Measurements from ENCODE around the gene ROBO2. TPM values are rescaled to one million over a fixed set of nuclear protein-coding genes. Genes with fewer than 3 reads are reported as not detected.

ROBO2 gene
- polyA plus RNA-seq, 1 of the 3 experiments (the other 2 are of a cell fraction), result not detected

DNA sequence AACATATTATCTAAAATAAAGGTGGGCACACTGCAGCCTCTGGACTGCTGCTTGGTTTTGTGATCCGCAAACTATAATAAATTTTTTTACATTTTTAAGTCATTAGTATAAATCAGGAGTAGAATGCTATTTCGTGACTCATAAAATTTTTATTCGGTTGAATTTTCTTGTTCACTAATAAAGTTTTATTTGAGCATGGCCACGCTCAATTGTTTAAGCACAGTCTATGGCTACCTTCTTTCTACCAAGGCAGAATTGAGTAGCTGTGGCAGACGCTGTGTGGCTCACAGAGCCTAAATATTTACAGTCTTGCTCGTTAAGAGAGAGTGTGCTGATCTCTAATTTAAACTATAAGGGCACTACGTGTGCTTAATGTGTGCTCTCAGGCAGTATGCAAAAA, 28.9 kb downstream of the ROBO2 start (continued):
- TF ChIP-seq REST (IDR thresholded peaks at IDR 0.05; ENCODE audit: low read depth, low read length), result no peak

GRCh38 chr3:77071364-77071763, 31.5 kb downstream of the ROBO2 start:
- no peaks in the 10 kb centered on the region for H3K79me2 ChIP-seq (ENCODE audit: insufficient read depth)
- no peak for DNase-seq
- H3K9me2 ChIP-seq, result no peaks in the 10 kb centered on the region
- H3K27me3 ChIP-seq (ENCODE audit: insufficient read depth), result no peaks in the 10 kb centered on the region
- no peak overlapping the region for H2AFZ ChIP-seq (ENCODE audit: low read depth)
- no peaks in the 10 kb centered on the region for H4K20me1 ChIP-seq (ENCODE audit: insufficient read depth)
- 55% methylated on average over 5 of the region's 5 CpGs for WGBS (ENCODE audit: low lambda C conversion rate)
- no peaks in the 10 kb centered on the region for H3K36me3 ChIP-seq (replicated peaks in 1 of 2; ENCODE audit: control insufficient read depth in 1 of 2, insufficient read depth in 2 of 2, low read length in 1 of 2)
- H3K4me1 ChIP-seq (ENCODE audit: control insufficient read depth in 1 of 2, insufficient read depth in 2 of 2, low read depth in 1 of 2, low read length in 1 of 2), result peaks cover 0 to 6% of the 10 kb centered on the region in 2 experiments; a peak in 3 of 4 replicates
- no peak overlapping the region for H3K9ac ChIP-seq
- CTCF ChIA-PET, result interaction anchor here (1.3 kb wide), 1 partner anchor 31 kb away, joined by 3 read pairs; no protein-coding TSS in a partner anchor
- H3F3A ChIP-seq (replicated peaks; ENCODE audit: insufficient read depth), result no peaks in the 10 kb centered on the region
- H3K27ac ChIP-seq (ENCODE audit: low read depth in 2 of 2, low read length in 1 of 2), result no peak overlapping the region
- no peaks in the 10 kb centered on the region for H3K9me3 ChIP-seq
- POLR2A ChIA-PET, result no interaction called here
- H3K4me2 ChIP-seq, result no peak overlapping the region
- no peak overlapping the region for H3K4me3 ChIP-seq (ENCODE audit: low read depth in 2 of 2, low read length in 1 of 2)
- TF ChIP-seq IRF3 (IDR thresholded peaks at IDR 0.05; ENCODE audit: low read depth, low read length) (no peak), TCF12 (IDR thresholded peaks at IDR 0.05) (no peak), FOSL2 (IDR thresholded peaks at IDR 0.05; ENCODE audit: borderline replicate concordance, low read depth) (no peak), MAX (IDR thresholded peaks at IDR 0.05; ENCODE audit: low read depth) (no peak), EZH2phosphoT487 (IDR thresholded peaks at IDR 0.05; ENCODE audit: borderline replicate concordance, low read depth) (no peak), RCOR1 (IDR thresholded peaks at IDR 0.05; ENCODE audit: low read length) (no peak), EP300 (IDR thresholded peaks at IDR 0.05; ENCODE audit: borderline replicate concordance in 1 of 2, low read depth in 1 of 2, low read length in 1 of 2) (no peak), ZBTB33 (IDR thresholded peaks at IDR 0.05; ENCODE audit: borderline replicate concordance, low read depth) (no peak), RAD21 (IDR thresholded peaks at IDR 0.05; ENCODE audit: low read length) (no peak), FOXM1 (IDR thresholded peaks at IDR 0.05; ENCODE audit: low read depth) (no peak), NFIC (IDR thresholded peaks at IDR 0.05; ENCODE audit: borderline replicate concordance) (no peak), JUND (IDR thresholded peaks at IDR 0.05) (no peak), FOXJ3 (CRISPR knock-in tag; IDR thresholded peaks at IDR 0.05) (no peak), USF1 (IDR thresholded peaks at IDR 0.05; ENCODE audit: borderline replicate concordance, low read depth) (no peak), RFX5 (IDR thresholded peaks at IDR 0.05; ENCODE audit: low read length) (no peak), SMC3 (IDR thresholded peaks at IDR 0.05; ENCODE audit: low read depth, low read length) (no peak)

Data from SK-N-SH (cell line).